WTC11 (cell line): ENCODE data around the gene TRPV6. TPM values are rescaled to one million over a fixed set of nuclear protein-coding genes. Genes with fewer than 3 reads are reported as not detected.
A peak's percentile ranks its signal among the peaks of the same experiment; 100 is the strongest.

Experiments
- ATAC-seq: fragments of 200-7000 bp; cut with Tn5 transposase; 2 replicates; pipeline ENCODE4 v1.10.0; 2021; ENCODE audit warnings: mild to moderate bottlenecking, moderate library complexity
- CTCF ChIA-PET: fragments of 300-600 bp; sonication (Branson Sonifier 250); formaldehyde crosslinking; loops from one replicate; lab custom pipeline; 2021; ENCODE audit warnings: antibody characterized with exemption; lab: Charles Lee
- POLR2A ChIA-PET: fragments of 350-600 bp; sonication (Branson Sonifier 250); formaldehyde crosslinking; loops from one replicate; lab custom pipeline; 2021; ENCODE audit warnings: antibody characterized with exemption; lab: Charles Lee
- DNase-seq: peaks from one replicate; pipeline ENCODE4 v3.0.0; 2021; ENCODE audit warnings: low spot score
- H3K27ac Mint-ChIP-seq: 2 replicates; pipeline ENCODE4 v1.8.0; 2021; ENCODE audit warnings: mixed read lengths
- H3K27me3 Mint-ChIP-seq: 2 replicates; pipeline ENCODE4 v1.8.0; 2021; ENCODE audit warnings: low read depth, mild to moderate bottlenecking, moderate library complexity, mixed read lengths
- H3K36me3 Mint-ChIP-seq: 2 replicates; pipeline ENCODE4 v1.8.0; 2021; ENCODE audit warnings: mixed read lengths
- H3K4me1 Mint-ChIP-seq: 2 replicates; pipeline ENCODE4 v1.8.0; 2022; ENCODE audit warnings: mixed read lengths
- H3K4me3 Mint-ChIP-seq: 2 replicates; pipeline ENCODE4 v1.8.0; 2021; ENCODE audit warnings: mild to moderate bottlenecking, moderate library complexity, mixed read lengths
- H3K9me3 Mint-ChIP-seq: 2 replicates; pipeline ENCODE4 v1.8.0; 2021; ENCODE audit warnings: mixed read lengths
- CBFB ChIP-seq: sonication (generic); formaldehyde crosslinking; IDR thresholded peaks from 2 replicates; pipeline ENCODE4 v1.8.1; 2022; ENCODE audit warnings: mild to moderate bottlenecking, low read depth, missing genetic modification reagents
- ESRRA ChIP-seq: sonication (generic); formaldehyde crosslinking; IDR thresholded peaks from 2 replicates; pipeline ENCODE4 v1.8.1; 2022; ENCODE audit warnings: mild to moderate bottlenecking, missing genetic modification reagents, borderline replicate concordance
- FOXK1 ChIP-seq: sonication (generic); formaldehyde crosslinking; IDR thresholded peaks from 2 replicates; pipeline ENCODE4 v1.8.0; 2022; ENCODE audit warnings: mild to moderate bottlenecking, moderate library complexity, missing genetic modification reagents
- IRF2 ChIP-seq: sonication (generic); formaldehyde crosslinking; IDR thresholded peaks from 2 replicates; pipeline ENCODE4 v1.8.0; 2022; ENCODE audit warnings: low read depth, missing genetic modification reagents, borderline replicate concordance
- MXD4 ChIP-seq: fragments of 250-450 bp; sonication (Bioruptor Pico); IDR thresholded peaks from 2 replicates; pipeline ENCODE4 v1.8.0; 2021; ENCODE audit warnings: mild to moderate bottlenecking, moderate library complexity, borderline replicate concordance
- MYBL2 ChIP-seq: sonication (generic); formaldehyde crosslinking; IDR thresholded peaks from 2 replicates; pipeline ENCODE4 v1.8.1; 2023; ENCODE audit warnings: mild to moderate bottlenecking, moderate library complexity, missing genetic modification reagents
- NR3C1 ChIP-seq: sonication (generic); formaldehyde crosslinking; conservative IDR thresholded peaks from 2 replicates; pipeline ENCODE4 v1.8.1; 2023; ENCODE audit warnings: low read depth, mild to moderate bottlenecking, missing genetic modification reagents
- RELA ChIP-seq: sonication (generic); formaldehyde crosslinking; IDR thresholded peaks from 2 replicates; pipeline ENCODE4 v1.8.1; 2022; ENCODE audit warnings: missing genetic modification reagents, mild to moderate bottlenecking, borderline replicate concordance
- TCF7 ChIP-seq: sonication (generic); formaldehyde crosslinking; IDR thresholded peaks from 2 replicates; pipeline ENCODE4 v1.8.0; 2022; ENCODE audit warnings: mild to moderate bottlenecking, low read depth, missing genetic modification reagents, moderate library complexity
- TEAD4 ChIP-seq: sonication (generic); formaldehyde crosslinking; IDR thresholded peaks from 2 replicates; pipeline ENCODE4 v1.8.0; 2022; ENCODE audit warnings: mild to moderate bottlenecking, missing genetic modification reagents
- ZNF121 ChIP-seq: sonication (generic); formaldehyde crosslinking; IDR thresholded peaks from 2 replicates; pipeline ENCODE4 v1.8.0; 2023; ENCODE audit warnings: missing genetic modification reagents
- ZNF232 ChIP-seq: sonication (generic); formaldehyde crosslinking; IDR thresholded peaks from 2 replicates; pipeline ENCODE4 v1.8.0; 2022; ENCODE audit warnings: mild to moderate bottlenecking, missing genetic modification reagents
- ZNF671 ChIP-seq: fragments of 250-450 bp; sonication (Bioruptor Pico); IDR thresholded peaks from 2 replicates; pipeline ENCODE4 v1.8.0; 2021; ENCODE audit warnings: mild to moderate bottlenecking
- total RNA-seq: library from RNA; stranded (reverse); gene quantifications from 3 replicates; pipeline ENCODE4 v1.2.3, GENCODE V29; 2021
- TF ChIP-seq, protein P1 (sequence below): sonication (generic); formaldehyde crosslinking; IDR thresholded peaks from 2 replicates; pipeline ENCODE4 v1.8.0; 2022; ENCODE audit warnings: mild to moderate bottlenecking, missing genetic modification reagents
- TF ChIP-seq, protein P2 (sequence below): sonication (generic); formaldehyde crosslinking; IDR thresholded peaks from 2 replicates; pipeline ENCODE4 v1.8.0; 2023; ENCODE audit warnings: missing genetic modification reagents
- TF ChIP-seq, protein P3 (sequence below): sonication (generic); formaldehyde crosslinking; conservative IDR thresholded peaks from 2 replicates; pipeline ENCODE4 v1.8.1; 2022; ENCODE audit warnings: mild to moderate bottlenecking, missing genetic modification reagents
- TF ChIP-seq, protein P4 (sequence below): fragments of 250-450 bp; sonication (Bioruptor Pico); conservative IDR thresholded peaks from 2 replicates; pipeline ENCODE4 v1.9.0; 2021; ENCODE audit warnings: mild to moderate bottlenecking
- TF ChIP-seq, protein P5 (sequence below): sonication (generic); formaldehyde crosslinking; conservative IDR thresholded peaks from 2 replicates; pipeline ENCODE4 v1.8.1; 2023; ENCODE audit warnings: mild to moderate bottlenecking, low read depth, missing genetic modification reagents, moderate library complexity
- TF ChIP-seq, protein P6 (sequence below): fragments of 200-600 bp; IDR thresholded peaks from 2 replicates; pipeline ENCODE4 v1.8.0; 2022; ENCODE audit warnings: antibody characterized with exemption
- TF ChIP-seq, protein P7 (sequence below): sonication (generic); formaldehyde crosslinking; IDR thresholded peaks from 2 replicates; pipeline ENCODE4 v1.8.1; 2022; ENCODE audit warnings: mild to moderate bottlenecking, moderate library complexity, missing genetic modification reagents
- TF ChIP-seq, protein P8 (sequence below): sonication (generic); formaldehyde crosslinking; IDR thresholded peaks from 2 replicates; pipeline ENCODE4 v1.8.1; 2023; ENCODE audit warnings: mild to moderate bottlenecking, moderate library complexity, missing genetic modification reagents

Gene TRPV6
- total RNA-seq, 1 experiment from 2014 or later = 0.63 TPM

DNA sequence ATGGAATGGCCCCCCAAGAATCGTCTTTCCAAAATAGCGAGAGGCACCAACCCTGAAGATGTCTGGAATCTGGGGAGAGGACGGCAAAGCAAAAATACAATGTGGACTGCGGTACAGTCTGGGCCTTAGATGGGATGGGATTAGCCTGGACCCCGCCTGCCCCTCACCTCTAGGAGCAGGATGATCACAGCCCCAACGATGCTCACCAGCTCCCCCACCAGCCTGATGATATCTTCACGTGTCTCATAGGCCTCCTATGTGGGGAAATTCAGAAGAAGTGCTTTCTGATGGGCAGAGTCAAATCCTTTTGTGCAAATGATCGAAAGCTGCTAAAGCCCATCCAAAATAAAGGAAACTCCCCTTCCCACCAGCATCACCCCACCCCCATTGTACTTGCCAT lies 29.8 kb upstream of the TRPV6 start:
- Mint-ChIP-seq H3K27me3 (no peaks in the 10 kb centered on the region), H3K4me3 (no peak overlapping the region), H3K27ac (no peak overlapping the region), H3K4me1 (0 out of 2 replicates have a peak, but pooled peaks cover 2% of the 10 kb centered on the region), H3K9me3 (no peaks in the 10 kb centered on the region; the same call in 1 of the 2 replicates), H3K36me3 (no peaks in the 10 kb centered on the region)
- ChIA-PET CTCF (interaction anchor here (1.0 to 1.9 kb wide), 6 partner anchors 10 to 431 kb away, joined by 3 to 9 read pairs (median 3); no protein-coding TSS in a partner anchor), POLR2A (no interaction called here)
- TF ChIP-seq, protein P1, sequence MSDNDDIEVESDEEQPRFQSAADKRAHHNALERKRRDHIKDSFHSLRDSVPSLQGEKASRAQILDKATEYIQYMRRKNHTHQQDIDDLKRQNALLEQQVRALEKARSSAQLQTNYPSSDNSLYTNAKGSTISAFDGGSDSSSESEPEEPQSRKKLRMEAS (CRISPR knock-in tag) = no peak
- no peak for TF ChIP-seq CBFB
- TF ChIP-seq, protein P2, sequence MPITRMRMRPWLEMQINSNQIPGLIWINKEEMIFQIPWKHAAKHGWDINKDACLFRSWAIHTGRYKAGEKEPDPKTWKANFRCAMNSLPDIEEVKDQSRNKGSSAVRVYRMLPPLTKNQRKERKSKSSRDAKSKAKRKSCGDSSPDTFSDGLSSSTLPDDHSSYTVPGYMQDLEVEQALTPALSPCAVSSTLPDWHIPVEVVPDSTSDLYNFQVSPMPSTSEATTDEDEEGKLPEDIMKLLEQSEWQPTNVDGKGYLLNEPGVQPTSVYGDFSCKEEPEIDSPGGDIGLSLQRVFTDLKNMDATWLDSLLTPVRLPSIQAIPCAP = no peak
- no peak for TF ChIP-seq TEAD4 (CRISPR knock-in tag)
- no peak for DNase-seq
- peak; percentile 78 for ATAC-seq

DNA sequence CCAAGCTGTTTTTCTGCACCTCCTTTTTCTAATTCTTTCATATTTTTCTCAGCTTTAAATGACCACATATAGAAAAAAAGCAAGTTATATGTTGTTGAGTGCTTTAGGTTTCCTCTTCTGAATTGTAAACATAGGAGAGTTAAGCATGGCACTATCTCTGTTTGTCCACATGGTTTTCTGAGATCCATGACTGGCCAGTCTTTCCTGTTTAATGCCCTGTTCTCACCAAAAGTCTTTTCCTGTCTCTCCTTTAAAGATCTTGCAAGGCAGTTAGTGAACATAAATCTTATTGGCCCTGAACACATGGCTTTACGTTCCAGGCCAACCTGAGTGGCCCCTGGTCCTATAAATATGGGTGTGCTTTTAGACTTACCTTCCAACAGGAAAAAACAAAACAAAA lies 28.6 kb upstream of the TRPV6 start:
- POLR2A ChIA-PET = no interaction called here
- CTCF ChIA-PET = no interaction called here
- no peak for TF ChIP-seq MYBL2 (CRISPR knock-in tag)
- TF ChIP-seq IRF2 (CRISPR knock-in tag) = no peak
- TF ChIP-seq, protein P3, sequence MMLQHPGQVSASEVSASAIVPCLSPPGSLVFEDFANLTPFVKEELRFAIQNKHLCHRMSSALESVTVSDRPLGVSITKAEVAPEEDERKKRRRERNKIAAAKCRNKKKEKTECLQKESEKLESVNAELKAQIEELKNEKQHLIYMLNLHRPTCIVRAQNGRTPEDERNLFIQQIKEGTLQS (CRISPR knock-in tag) = no peak
- no peak for TF ChIP-seq MXD4 (CRISPR knock-in tag)
- no peak for TF ChIP-seq ZNF121 (CRISPR knock-in tag)
- no peak for TF ChIP-seq FOXK1
- TF ChIP-seq TCF7 = no peak
- TF ChIP-seq, protein P4, sequence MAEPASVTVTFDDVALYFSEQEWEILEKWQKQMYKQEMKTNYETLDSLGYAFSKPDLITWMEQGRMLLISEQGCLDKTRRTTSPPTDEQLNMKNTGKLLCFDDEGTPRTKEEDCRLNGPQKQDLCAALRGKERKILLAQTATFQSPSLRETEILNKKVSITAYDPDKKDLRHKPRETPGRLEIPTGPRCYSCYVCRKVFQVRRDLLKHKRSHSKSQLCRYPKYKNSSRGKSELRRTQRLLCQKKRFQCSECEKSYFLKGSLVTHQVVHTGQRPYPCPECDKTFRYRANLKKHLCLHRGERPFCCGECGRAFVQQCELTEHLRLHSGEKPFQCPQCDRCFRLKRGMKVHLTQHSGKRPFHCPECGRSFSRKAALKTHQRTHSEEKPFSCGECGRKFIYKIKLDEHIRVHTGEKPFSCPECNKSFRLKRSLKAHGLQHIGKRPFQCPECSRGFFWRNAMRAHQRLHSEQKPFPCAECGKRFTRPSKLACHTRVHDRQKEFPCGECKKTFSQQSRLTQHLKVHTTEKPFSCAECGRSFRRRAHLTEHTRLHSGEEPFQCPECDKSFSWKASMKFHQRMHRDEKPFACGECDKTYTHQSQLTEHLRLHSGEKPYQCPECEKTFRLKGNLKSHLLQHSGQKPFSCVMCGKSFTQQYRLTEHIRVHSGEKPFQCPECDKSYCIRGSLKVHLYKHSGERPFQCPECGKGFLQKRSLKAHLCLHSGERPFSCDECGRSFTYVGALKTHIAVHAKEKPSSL (CRISPR knock-in tag) = no peak
- Mint-ChIP-seq H3K27ac (no peak overlapping the region), H3K4me1 (0 out of 2 replicates have a peak, but pooled peaks cover 2% of the 10 kb centered on the region), H3K27me3 (no peaks in the 10 kb centered on the region; the same call in 1 of the 2 replicates), H3K9me3 (no peaks in the 10 kb centered on the region; the same call in 1 of the 2 replicates), H3K4me3 (no peak overlapping the region), H3K36me3 (no peaks in the 10 kb centered on the region)
- ATAC-seq = no peak
- DNase-seq = no peak

DNA sequence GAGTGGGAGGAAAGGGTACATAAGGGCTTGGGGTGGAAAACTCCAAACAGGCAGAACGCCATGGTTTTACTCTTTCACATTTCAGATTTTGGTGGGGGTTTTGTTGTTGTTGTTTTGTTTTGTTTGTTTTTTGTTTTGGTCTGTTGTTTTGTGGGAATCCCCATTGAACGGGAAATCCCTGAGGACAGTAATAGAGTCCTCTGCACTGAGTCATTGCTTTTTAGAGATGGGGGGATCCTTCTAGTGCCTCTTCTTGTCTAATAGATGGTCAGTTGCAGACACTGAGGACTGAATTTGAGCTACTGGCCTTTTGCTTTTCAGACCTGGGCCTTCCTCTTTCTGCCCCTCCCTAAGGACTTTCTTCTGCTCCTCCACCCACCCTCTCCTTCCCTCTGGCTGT lies 28.0 kb upstream of the TRPV6 start:
- POLR2A ChIA-PET = no interaction called here
- Mint-ChIP-seq H3K4me1 (0 out of 2 replicates have a peak, but pooled peaks cover 2% of the 10 kb centered on the region), H3K9me3 (no peaks in the 10 kb centered on the region; the same call in 1 of the 2 replicates), H3K27ac (no peak overlapping the region), H3K4me3 (no peak overlapping the region), H3K36me3 (no peaks in the 10 kb centered on the region), H3K27me3 (no peaks in the 10 kb centered on the region; the same call in 1 of the 2 replicates)
- CTCF ChIA-PET = no interaction called here
- no peak for DNase-seq
- ATAC-seq = no peak
- TF ChIP-seq ZNF671 (CRISPR knock-in tag) (no peak), ESRRA (CRISPR knock-in tag) (no peak), CBFB (no peak), NR3C1 (no peak), RELA (CRISPR knock-in tag) (no peak), ZNF232 (CRISPR knock-in tag) (no peak), TEAD4 (CRISPR knock-in tag) (no peak)
- TF ChIP-seq, protein P5, sequence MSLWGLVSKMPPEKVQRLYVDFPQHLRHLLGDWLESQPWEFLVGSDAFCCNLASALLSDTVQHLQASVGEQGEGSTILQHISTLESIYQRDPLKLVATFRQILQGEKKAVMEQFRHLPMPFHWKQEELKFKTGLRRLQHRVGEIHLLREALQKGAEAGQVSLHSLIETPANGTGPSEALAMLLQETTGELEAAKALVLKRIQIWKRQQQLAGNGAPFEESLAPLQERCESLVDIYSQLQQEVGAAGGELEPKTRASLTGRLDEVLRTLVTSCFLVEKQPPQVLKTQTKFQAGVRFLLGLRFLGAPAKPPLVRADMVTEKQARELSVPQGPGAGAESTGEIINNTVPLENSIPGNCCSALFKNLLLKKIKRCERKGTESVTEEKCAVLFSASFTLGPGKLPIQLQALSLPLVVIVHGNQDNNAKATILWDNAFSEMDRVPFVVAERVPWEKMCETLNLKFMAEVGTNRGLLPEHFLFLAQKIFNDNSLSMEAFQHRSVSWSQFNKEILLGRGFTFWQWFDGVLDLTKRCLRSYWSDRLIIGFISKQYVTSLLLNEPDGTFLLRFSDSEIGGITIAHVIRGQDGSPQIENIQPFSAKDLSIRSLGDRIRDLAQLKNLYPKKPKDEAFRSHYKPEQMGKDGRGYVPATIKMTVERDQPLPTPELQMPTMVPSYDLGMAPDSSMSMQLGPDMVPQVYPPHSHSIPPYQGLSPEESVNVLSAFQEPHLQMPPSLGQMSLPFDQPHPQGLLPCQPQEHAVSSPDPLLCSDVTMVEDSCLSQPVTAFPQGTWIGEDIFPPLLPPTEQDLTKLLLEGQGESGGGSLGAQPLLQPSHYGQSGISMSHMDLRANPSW (CRISPR knock-in tag) = no peak
- TF ChIP-seq, protein P6, sequence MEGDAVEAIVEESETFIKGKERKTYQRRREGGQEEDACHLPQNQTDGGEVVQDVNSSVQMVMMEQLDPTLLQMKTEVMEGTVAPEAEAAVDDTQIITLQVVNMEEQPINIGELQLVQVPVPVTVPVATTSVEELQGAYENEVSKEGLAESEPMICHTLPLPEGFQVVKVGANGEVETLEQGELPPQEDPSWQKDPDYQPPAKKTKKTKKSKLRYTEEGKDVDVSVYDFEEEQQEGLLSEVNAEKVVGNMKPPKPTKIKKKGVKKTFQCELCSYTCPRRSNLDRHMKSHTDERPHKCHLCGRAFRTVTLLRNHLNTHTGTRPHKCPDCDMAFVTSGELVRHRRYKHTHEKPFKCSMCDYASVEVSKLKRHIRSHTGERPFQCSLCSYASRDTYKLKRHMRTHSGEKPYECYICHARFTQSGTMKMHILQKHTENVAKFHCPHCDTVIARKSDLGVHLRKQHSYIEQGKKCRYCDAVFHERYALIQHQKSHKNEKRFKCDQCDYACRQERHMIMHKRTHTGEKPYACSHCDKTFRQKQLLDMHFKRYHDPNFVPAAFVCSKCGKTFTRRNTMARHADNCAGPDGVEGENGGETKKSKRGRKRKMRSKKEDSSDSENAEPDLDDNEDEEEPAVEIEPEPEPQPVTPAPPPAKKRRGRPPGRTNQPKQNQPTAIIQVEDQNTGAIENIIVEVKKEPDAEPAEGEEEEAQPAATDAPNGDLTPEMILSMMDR = no peak
- TF ChIP-seq, protein P7, sequence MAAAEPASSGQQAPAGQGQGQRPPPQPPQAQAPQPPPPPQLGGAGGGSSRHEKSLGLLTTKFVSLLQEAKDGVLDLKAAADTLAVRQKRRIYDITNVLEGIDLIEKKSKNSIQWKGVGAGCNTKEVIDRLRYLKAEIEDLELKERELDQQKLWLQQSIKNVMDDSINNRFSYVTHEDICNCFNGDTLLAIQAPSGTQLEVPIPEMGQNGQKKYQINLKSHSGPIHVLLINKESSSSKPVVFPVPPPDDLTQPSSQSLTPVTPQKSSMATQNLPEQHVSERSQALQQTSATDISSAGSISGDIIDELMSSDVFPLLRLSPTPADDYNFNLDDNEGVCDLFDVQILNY (CRISPR knock-in tag) = no peak
- TF ChIP-seq, protein P8, sequence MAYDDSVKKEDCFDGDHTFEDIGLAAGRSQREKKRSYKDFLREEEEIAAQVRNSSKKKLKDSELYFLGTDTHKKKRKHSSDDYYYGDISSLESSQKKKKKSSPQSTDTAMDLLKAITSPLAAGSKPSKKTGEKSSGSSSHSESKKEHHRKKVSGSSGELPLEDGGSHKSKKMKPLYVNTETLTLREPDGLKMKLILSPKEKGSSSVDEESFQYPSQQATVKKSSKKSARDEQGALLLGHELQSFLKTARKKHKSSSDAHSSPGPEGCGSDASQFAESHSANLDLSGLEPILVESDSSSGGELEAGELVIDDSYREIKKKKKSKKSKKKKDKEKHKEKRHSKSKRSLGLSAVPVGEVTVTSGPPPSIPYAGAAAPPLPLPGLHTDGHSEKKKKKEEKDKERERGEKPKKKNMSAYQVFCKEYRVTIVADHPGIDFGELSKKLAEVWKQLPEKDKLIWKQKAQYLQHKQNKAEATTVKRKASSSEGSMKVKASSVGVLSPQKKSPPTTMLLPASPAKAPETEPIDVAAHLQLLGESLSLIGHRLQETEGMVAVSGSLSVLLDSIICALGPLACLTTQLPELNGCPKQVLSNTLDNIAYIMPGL (CRISPR knock-in tag) = no peak
- TF ChIP-seq, protein P1 (CRISPR knock-in tag) = no peak
